ENCODE measurements around the gene BPIFB2. TPM values are rescaled to one million over a fixed set of nuclear protein-coding genes. Genes with fewer than 3 reads are reported as not detected.

The BPIFB2 gene
- total RNA-seq, 4 donors from 2014 or later, result 0.13 to 138 (median 0.15) TPM; not detected in 1

DNA sequence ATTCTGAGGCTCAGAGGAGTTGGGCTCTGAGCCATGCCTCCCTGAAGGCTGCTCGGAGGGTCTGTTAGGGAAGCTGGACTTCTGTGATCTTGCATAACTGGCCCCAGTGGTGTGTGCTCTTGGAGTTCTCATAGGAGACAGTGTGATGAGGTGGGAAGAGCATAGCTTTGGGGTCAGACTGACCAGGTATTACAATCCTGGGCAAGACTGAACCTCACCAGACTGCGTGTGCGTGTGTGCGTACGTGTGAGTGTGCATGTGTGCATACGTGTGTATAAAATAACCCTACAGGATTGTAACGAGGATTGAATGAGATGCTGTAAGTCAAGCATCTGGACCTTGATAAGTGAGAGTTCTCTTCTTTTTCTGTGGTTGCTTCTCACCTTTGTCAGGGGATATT lies 10.0 kb downstream of the BPIFB2 start:
- Histone ChIP-seq H3K27me3 (peaks cover 41% of the 10 kb centered on the region), H3K4me3 (no peak overlapping the region), H3K4me1 (no peaks in the 10 kb centered on the region), H3K36me3 (no peaks in the 10 kb centered on the region), H3K27ac (no peak overlapping the region), H3K9me3 (no peaks in the 10 kb centered on the region)
- ATAC-seq, result no peak
- 83 to 88% methylated on average over 6 of the region's 7 CpGs for WGBS, 2 donors (ENCODE audit: low coverage in 1 of 2)
- TF ChIP-seq, protein P1, sequence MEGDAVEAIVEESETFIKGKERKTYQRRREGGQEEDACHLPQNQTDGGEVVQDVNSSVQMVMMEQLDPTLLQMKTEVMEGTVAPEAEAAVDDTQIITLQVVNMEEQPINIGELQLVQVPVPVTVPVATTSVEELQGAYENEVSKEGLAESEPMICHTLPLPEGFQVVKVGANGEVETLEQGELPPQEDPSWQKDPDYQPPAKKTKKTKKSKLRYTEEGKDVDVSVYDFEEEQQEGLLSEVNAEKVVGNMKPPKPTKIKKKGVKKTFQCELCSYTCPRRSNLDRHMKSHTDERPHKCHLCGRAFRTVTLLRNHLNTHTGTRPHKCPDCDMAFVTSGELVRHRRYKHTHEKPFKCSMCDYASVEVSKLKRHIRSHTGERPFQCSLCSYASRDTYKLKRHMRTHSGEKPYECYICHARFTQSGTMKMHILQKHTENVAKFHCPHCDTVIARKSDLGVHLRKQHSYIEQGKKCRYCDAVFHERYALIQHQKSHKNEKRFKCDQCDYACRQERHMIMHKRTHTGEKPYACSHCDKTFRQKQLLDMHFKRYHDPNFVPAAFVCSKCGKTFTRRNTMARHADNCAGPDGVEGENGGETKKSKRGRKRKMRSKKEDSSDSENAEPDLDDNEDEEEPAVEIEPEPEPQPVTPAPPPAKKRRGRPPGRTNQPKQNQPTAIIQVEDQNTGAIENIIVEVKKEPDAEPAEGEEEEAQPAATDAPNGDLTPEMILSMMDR (IDR thresholded peaks at IDR 0.05), result no peak
- TF ChIP-seq EP300 (IDR thresholded peaks at IDR 0.05) (no peak), POLR2A (IDR thresholded peaks at IDR 0.05) (no peak), POLR2AphosphoS5 (IDR thresholded peaks at IDR 0.05) (no peak)

DNA sequence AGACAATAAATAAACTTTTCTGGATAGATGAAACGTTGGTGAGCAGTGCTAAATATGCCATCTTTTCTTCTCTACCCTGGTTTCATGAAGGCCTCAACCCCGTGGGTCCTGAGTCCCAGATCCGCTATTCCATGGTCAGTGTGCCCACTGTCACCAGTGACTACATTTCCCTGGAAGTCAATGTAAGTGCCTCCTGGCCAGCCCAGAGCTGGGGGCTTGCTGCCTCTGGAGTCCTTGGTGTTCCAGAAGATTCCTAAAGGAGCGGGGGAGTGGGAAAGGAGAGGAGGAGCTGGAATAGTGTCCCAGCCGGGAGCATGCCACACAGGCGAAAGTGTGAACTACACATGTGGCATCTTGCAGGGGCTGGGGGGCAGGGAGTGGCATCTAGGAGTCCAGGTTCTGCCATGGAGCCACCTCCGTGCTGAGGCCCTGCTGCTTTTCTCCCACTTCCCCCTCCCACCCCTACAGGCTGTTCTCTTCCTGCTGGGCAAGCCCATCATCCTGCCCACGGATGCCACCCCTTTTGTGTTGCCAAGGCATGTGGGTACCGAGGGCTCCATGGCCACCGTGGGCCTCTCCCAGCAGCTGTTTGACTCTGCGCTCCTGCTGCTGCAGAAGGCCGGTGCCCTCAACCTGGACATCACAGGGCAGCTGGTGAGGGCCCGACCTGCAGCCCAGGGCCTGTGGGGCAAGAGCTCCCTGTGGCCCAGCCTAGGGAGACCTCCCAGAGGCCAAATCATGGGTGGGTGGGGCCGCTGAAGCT lies 10.8 kb downstream of the BPIFB2 start:
- no peaks in the 10 kb centered on the region for H3K36me3 ChIP-seq
- H3K27me3 ChIP-seq, result peaks cover 37% of the 10 kb centered on the region
- no peak for ATAC-seq
- WGBS, 2 donors (ENCODE audit: low coverage in 1 of 2), result 26 to 49% methylated on average over 3 of the region's 14 CpGs
- TF ChIP-seq EP300 (IDR thresholded peaks at IDR 0.05) (no peak), POLR2A (IDR thresholded peaks at IDR 0.05) (no peak), POLR2AphosphoS5 (IDR thresholded peaks at IDR 0.05) (no peak)
- TF ChIP-seq, protein P1 (IDR thresholded peaks at IDR 0.05), result no peak
- H3K4me1 ChIP-seq, result no peaks in the 10 kb centered on the region
- H3K27ac ChIP-seq, result no peak overlapping the region
- no peak overlapping the region for H3K4me3 ChIP-seq
- H3K9me3 ChIP-seq, result no peaks in the 10 kb centered on the region

DNA sequence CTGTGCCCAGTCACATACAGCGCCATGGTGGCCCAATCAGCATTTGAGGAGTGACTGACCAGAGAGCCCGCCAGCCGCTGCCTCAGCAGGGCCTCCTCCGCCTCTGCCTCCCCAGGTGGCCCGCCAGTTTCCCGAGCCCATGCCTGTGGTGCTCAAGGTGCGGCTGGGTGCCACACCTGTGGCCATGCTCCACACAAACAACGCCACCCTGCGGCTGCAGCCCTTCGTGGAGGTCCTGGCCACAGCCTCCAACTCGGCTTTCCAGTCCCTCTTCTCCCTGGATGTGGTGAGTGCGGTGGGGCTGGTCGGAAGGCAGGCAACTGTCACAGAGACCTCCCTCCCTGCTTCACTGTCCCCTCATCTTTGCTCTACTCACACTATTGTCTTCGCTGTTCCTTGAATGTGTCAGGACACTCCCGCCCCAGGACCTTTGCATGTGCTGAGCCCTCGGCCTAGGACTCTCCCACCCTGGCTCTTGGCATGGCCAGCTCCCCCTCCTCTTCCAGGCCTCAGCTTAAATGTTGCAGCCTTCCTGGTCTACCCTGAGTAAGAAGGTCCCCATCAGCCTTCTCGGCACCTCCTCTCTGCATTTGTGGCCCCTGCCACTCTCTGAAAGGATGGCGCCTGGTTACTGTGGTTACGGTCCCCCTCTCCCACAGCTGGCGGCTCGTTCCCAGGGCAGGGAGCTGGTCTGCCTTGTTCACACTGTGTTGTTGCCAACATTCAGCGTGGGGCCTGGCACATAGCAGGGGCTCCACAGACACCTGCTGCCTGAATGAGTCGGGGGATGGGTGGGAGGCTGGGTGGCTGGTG lies 12.2 kb downstream of the BPIFB2 start:
- TF ChIP-seq, protein P1 (IDR thresholded peaks at IDR 0.05), result no peak
- TF ChIP-seq POLR2A (IDR thresholded peaks at IDR 0.05) (no peak), POLR2AphosphoS5 (IDR thresholded peaks at IDR 0.05) (no peak), EP300 (IDR thresholded peaks at IDR 0.05) (no peak)
- Histone ChIP-seq H3K4me1 (no peaks in the 10 kb centered on the region), H3K27me3 (peaks cover 24% of the 10 kb centered on the region), H3K27ac (no peak overlapping the region), H3K9me3 (no peaks in the 10 kb centered on the region), H3K4me3 (no peak overlapping the region), H3K36me3 (no peaks in the 10 kb centered on the region)
- WGBS, 2 donors (ENCODE audit: low coverage in 1 of 2), result 40 to 85% methylated on average over 1 to 5 of the region's 23 CpGs
- ATAC-seq, result no peak

DNA sequence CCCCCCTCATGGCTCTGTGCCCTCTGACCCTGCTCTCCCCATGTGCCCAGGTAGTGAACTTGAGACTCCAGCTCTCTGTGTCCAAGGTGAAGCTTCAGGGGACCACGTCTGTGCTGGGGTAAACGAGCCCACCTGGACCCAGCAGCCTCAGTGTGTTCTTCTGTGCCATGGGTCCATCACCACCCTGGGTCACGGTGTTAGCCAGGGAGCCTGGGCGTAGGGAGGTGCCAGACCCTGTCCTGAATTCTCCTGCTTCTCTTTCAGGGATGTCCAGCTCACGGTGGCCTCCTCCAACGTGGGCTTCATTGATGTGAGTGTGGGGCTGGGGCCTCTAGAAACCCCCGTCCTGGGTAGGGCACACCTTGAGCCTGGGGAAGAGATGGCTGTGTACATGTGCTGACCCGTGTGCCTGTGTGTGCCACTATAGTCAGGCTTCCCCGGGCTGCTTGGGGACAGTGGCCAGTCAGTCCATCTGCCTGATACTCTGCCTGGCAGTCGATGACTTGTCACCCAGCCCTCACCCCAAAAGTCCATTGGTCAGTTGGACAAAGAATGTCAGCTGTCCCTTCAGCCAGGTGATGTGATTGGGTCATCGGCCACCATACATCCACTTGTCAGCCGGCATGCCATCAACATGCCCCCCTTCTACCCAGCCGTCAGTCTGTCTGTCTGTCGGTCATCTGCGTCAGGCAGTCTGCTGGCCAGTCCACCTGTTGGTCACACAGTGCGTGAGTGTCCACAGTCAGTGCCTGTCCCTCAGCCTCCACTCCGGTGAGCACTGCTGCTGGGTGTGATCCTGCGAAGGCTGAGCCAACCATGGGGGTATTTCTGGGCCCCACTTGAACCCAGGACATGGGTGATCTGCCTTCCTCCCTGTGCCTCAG lies 13.0 kb downstream of the BPIFB2 start:
- H3K4me1 ChIP-seq, result no peaks in the 10 kb centered on the region
- H3K27me3 ChIP-seq, result peaks cover 17% of the 10 kb centered on the region
- H3K36me3 ChIP-seq, result no peaks in the 10 kb centered on the region
- no peak overlapping the region for H3K4me3 ChIP-seq
- 61% methylated on average over 3 of the region's 18 CpGs; no CpG with 5 or more reads in 1 of the 2 donors for WGBS, 2 donors (ENCODE audit: low coverage in 1 of 2)
- no peak overlapping the region for H3K27ac ChIP-seq
- ATAC-seq, result no peak
- no peaks in the 10 kb centered on the region for H3K9me3 ChIP-seq
- TF ChIP-seq EP300 (IDR thresholded peaks at IDR 0.05) (no peak), POLR2A (IDR thresholded peaks at IDR 0.05) (no peak), POLR2AphosphoS5 (IDR thresholded peaks at IDR 0.05) (no peak)
- TF ChIP-seq, protein P1 (IDR thresholded peaks at IDR 0.05), result no peak
